HepG2 (cell line): ENCODE results near the gene UBE2O. TPM values are rescaled to one million over a fixed set of nuclear protein-coding genes. Genes with fewer than 3 reads are reported as not detected.

Source experiments
- ADNP ChIP-seq: sonication (generic); formaldehyde crosslinking; IDR thresholded peaks from 2 replicates; pipeline ENCODE4 v1.4.0; 2020; ENCODE audit warnings: missing genetic modification reagents
- CCAR2 ChIP-seq: fragments of 200-400 bp; formaldehyde crosslinking; optimal IDR thresholded peaks from 2 replicates; pipeline ENCODE3; 2018; ENCODE audit warnings: low read depth, mild to moderate bottlenecking, low read length, moderate library complexity
- CTCF ChIP-seq: sonication (generic); formaldehyde crosslinking; IDR thresholded peaks from 2 replicates; pipeline ENCODE4 v1.5.0; 2020; ENCODE audit warnings: mild to moderate bottlenecking, missing genetic modification reagents, moderate library complexity
- ERF ChIP-seq: IDR thresholded peaks from 2 replicates; pipeline ENCODE4 v1.6.1; 2018; ENCODE audit warnings: missing biosample characterization, missing genetic modification reagents
- GTF2F1 ChIP-seq: fragments of 150-350 bp; IDR thresholded peaks from 2 replicates; pipeline ENCODE4 v1.6.1; 2014; ENCODE audit warnings: low read length
- MIER3 ChIP-seq: IDR thresholded peaks from 2 replicates; pipeline ENCODE4 v1.6.1; 2016; ENCODE audit warnings: missing compliant biosample characterization, borderline replicate concordance
- NBN ChIP-seq: fragments of 450-650 bp; conservative IDR thresholded peaks from 2 replicates; pipeline ENCODE4 v1.6.1; 2017
- PAXIP1 ChIP-seq: sonication (generic); formaldehyde crosslinking; conservative IDR thresholded peaks from 2 replicates; pipeline ENCODE4 v1.4.0; 2020; ENCODE audit warnings: mild to moderate bottlenecking, missing genetic modification reagents, moderate library complexity
- PRPF4 ChIP-seq: fragments of 200-400 bp; formaldehyde crosslinking; IDR thresholded peaks from 2 replicates; pipeline ENCODE4 v1.6.1; 2016; ENCODE audit warnings: low read length, low read depth; ENCODE audit not compliant: poor library complexity, severe bottlenecking
- REL ChIP-seq: sonication (generic); formaldehyde crosslinking; conservative IDR thresholded peaks from 2 replicates; pipeline ENCODE4 v1.8.0; 2022; ENCODE audit warnings: mild to moderate bottlenecking, missing genetic modification reagents, moderate library complexity
- SETDB1 ChIP-seq: sonication (generic); formaldehyde crosslinking; IDR thresholded peaks from 2 replicates; pipeline ENCODE4 v1.5.1; 2020; ENCODE audit warnings: missing genetic modification reagents, mild to moderate bottlenecking, borderline replicate concordance
- STAG1 ChIP-seq: sonication (generic); formaldehyde crosslinking; IDR thresholded peaks from 2 replicates; pipeline ENCODE4 v1.4.0; 2020; ENCODE audit warnings: missing genetic modification reagents
- ZBTB20 ChIP-seq: sonication (generic); formaldehyde crosslinking; IDR thresholded peaks from 2 replicates; pipeline ENCODE4 v1.8.1; 2023; ENCODE audit warnings: missing genetic modification reagents, low read depth, mild to moderate bottlenecking, borderline replicate concordance
- ZMAT5 ChIP-seq: sonication (generic); formaldehyde crosslinking; IDR thresholded peaks from 2 replicates; pipeline ENCODE4 v1.5.0; 2020; ENCODE audit warnings: mild to moderate bottlenecking, low read depth, missing genetic modification reagents, borderline replicate concordance
- ZNF30 ChIP-seq: sonication (generic); formaldehyde crosslinking; IDR thresholded peaks from 2 replicates; pipeline ENCODE4 v1.5.0; 2020; ENCODE audit warnings: mild to moderate bottlenecking, missing genetic modification reagents
- ZNF335 ChIP-seq: sonication (generic); formaldehyde crosslinking; IDR thresholded peaks from 2 replicates; pipeline ENCODE4 v1.4.0; 2020; ENCODE audit warnings: missing genetic modification reagents
- ZNF558 ChIP-seq: sonication (generic); formaldehyde crosslinking; IDR thresholded peaks from 2 replicates; pipeline ENCODE4 v1.9.0; 2022; ENCODE audit warnings: mild to moderate bottlenecking, missing genetic modification reagents, borderline replicate concordance
- ZNF589 ChIP-seq: sonication (generic); formaldehyde crosslinking; conservative IDR thresholded peaks from 2 replicates; pipeline ENCODE4 v1.8.0; 2022; ENCODE audit warnings: mild to moderate bottlenecking, moderate library complexity, missing genetic modification reagents
- ZNF710 ChIP-seq: sonication (generic); formaldehyde crosslinking; IDR thresholded peaks from 2 replicates; pipeline ENCODE4 v1.5.0; 2020; ENCODE audit warnings: mild to moderate bottlenecking, missing genetic modification reagents, borderline replicate concordance
- ZNF720 ChIP-seq: sonication (generic); formaldehyde crosslinking; IDR thresholded peaks from 2 replicates; pipeline ENCODE4 v1.4.0; 2020; ENCODE audit warnings: missing genetic modification reagents
- ZNF883 ChIP-seq: sonication (generic); formaldehyde crosslinking; IDR thresholded peaks from 2 replicates; pipeline ENCODE4 v1.5.1; 2020; ENCODE audit warnings: mild to moderate bottlenecking, missing genetic modification reagents; ENCODE audit errors: not compliant biosample characterization
- ZSCAN21 ChIP-seq: sonication (generic); formaldehyde crosslinking; IDR thresholded peaks from 2 replicates; pipeline ENCODE4 v1.8.0; 2022; ENCODE audit warnings: mild to moderate bottlenecking, missing genetic modification reagents, moderate library complexity, borderline replicate concordance
- polyA plus RNA-seq, 8 experiments: library from polyadenylated mRNA; depleted of rRNA in 3 of 8; stranded (reverse) in 7 of 8; unstranded in 1 of 8; fragments of >200 nt; fragmentation: Illumina TruSeq in 4 of 8; extraction: Trizol in 4 of 8; gene quantifications; 2 replicates each; pipeline versions ENCODE4 v1.2.1 to v1.2.3, GENCODE V29; 2011 to 2016; ENCODE audit warnings: low read depth in 4 of 8, missing spikeins in 1 of 8, mixed read lengths in 1 of 8; ENCODE audit not compliant: insufficient read depth in 1 of 8
- total RNA-seq, 5 experiments: library from RNA; depleted of rRNA; stranded (reverse); fragments of >200 nt; fragmentation: Illumina TruSeq; extraction: Trizol; gene quantifications; 2 replicates each; pipeline ENCODE4 v1.2.3, GENCODE V29; 2016; ENCODE audit warnings: low read depth in 1 of 5

Gene UBE2O
- total and polyA plus RNA-seq, 2 of the 13 experiments (the other 11 are each of a cell fraction or from before 2014, with no cell fraction given) = 21.5 to 23.5 TPM

- TF ChIP-seq PAXIP1 (CRISPR knock-in tag) (peak; percentile 72), ZNF710 (peak; percentile 33; the same call in 1 of the 2 replicates), PRPF4 (no peak), REL (CRISPR knock-in tag) (no peak), ZNF720 (CRISPR knock-in tag) (no peak), ZNF883 (CRISPR knock-in tag) (peak; percentile 69), ZMAT5 (CRISPR knock-in tag) (no peak), ZNF558 (0 out of 2 replicates have a peak, but pooled peaks have one; percentile 25), ADNP (CRISPR knock-in tag) (no peak), ZNF589 (CRISPR knock-in tag) (0 out of 2 replicates have a peak, but pooled peaks have one; percentile 6), ZSCAN21 (CRISPR knock-in tag) (peak; percentile 65), SETDB1 (CRISPR knock-in tag) (no peak), GTF2F1 (0 out of 2 replicates have a peak, but pooled peaks have one; percentile 27), ZNF335 (CRISPR knock-in tag) (no peak), CCAR2 (no peak), NBN (no peak), CTCF (CRISPR knock-in tag) (peak; percentile 30), MIER3 (CRISPR knock-in tag) (peak; percentile 37; the same call in 1 of the 2 replicates), ZNF30 (peak; percentile 86), STAG1 (CRISPR knock-in tag) (no peak), ERF (peak; percentile 68; the same call in 1 of the 2 replicates), ZBTB20 (CRISPR knock-in tag) (peak; percentile 31; the same call in 1 of the 2 replicates)
Measured at GRCh38 chr17:76497979-76498875, 45.3 kb upstream of the UBE2O start (continued).
